Testis (tissue), 2 donors: ENCODE measurements around the gene TLE3.

Experiments used
- CTCF ChIP-seq, 3 experiments: fragments of 450-650 bp in 2 of 3; fragments of 200-600 bp in 1 of 3; sonication (generic) in 1 of 3; IDR thresholded peaks; one replicate each; pipeline ENCODE4 v1.5.1; 2016 to 2019; ENCODE audit warnings: antibody characterized with exemption in 3 of 3, mild to moderate bottlenecking in 2 of 3, moderate library complexity in 1 of 3
- POLR2A ChIP-seq: fragments of 450-650 bp; IDR thresholded peaks from one replicate; pipeline ENCODE4 v1.6.1; 2017; ENCODE audit warnings: antibody characterized with exemption, mild to moderate bottlenecking, moderate library complexity

- TF ChIP-seq CTCF (IDR thresholded peaks at IDR 0.05) = no peak
- TF ChIP-seq POLR2A = no peak
Observed at GRCh38 chr15:70023064-70023768, 74.5 kb downstream of the TLE3 start.
